Endothelial cell of hepatic sinusoid (primary cell): Measurements from ENCODE around the gene MTMR3.
"Not testable (repeated sequence)": the region's sequence is repeated elsewhere in the genome, so short reads cannot be mapped to it uniquely, and the experiment has no call there.

Source experiments
- in situ Hi-C: cut with HindIII; loops from 2 replicates; pipeline ENCODE4 v1.10.0; 2017; ENCODE audit warnings: low sequenced_read_pairs

The MTMR3 gene

GRCh38 chr22:29883045-29883774 is at the start of gene MTMR3:
TSS of gene MTMR3 (plus strand) at chr22:29883174. CDS start at chr22:29971060, 87,886 bp downstream.
- in situ Hi-C loops = no loop called here

- in situ Hi-C loops = no loop called here
Measured at GRCh38 chr22:29833392-29833965, 49.5 kb upstream of the MTMR3 start.

GRCh38 chr22:29834046-29834445 is 48.9 kb upstream of the MTMR3 start:
- in situ Hi-C loops = no loop called here

GRCh38 chr22:29836791-29837370 is 46.1 kb upstream of the MTMR3 start:
- in situ Hi-C loops = not testable (repeated sequence)

GRCh38 chr22:29837741-29838598 is 45.0 kb upstream of the MTMR3 start, which contains the start of gene ASCC2:
TSS of gene ASCC2 (minus strand) at chr22:29838274. CDS start at chr22:29832325, 5,949 bp downstream.
- in situ Hi-C loops = no loop called here

- in situ Hi-C loops = no loop called here
Measured at GRCh38 chr22:29838599-29838956, 44.4 kb upstream of the MTMR3 start.

GRCh38 chr22:29839039-29839438 is 43.9 kb upstream of the MTMR3 start:
- in situ Hi-C loops = no loop called here

- in situ Hi-C loops = no loop called here
Measured at GRCh38 chr22:29840498-29840897, 42.5 kb upstream of the MTMR3 start.

- in situ Hi-C loops = no loop called here
Measured at GRCh38 chr22:29842172-29842571, 40.8 kb upstream of the MTMR3 start.

GRCh38 chr22:29842740-29843139 is 40.2 kb upstream of the MTMR3 start:
- in situ Hi-C loops = no loop called here

- in situ Hi-C loops = loop anchor here (5.0 kb wide), 1 partner anchor 71 kb away; no protein-coding TSS in a partner anchor
Measured at GRCh38 chr22:29846290-29846689, 36.7 kb upstream of the MTMR3 start.

- in situ Hi-C loops = loop anchor here (5.0 kb wide), 1 partner anchor 69 kb away; no protein-coding TSS in a partner anchor
Measured at GRCh38 chr22:29848111-29848510, 34.9 kb upstream of the MTMR3 start.

GRCh38 chr22:29854432-29854831 is 28.5 kb upstream of the MTMR3 start:
- in situ Hi-C loops = no loop called here

- in situ Hi-C loops = loop anchor here (5.0 kb wide), 1 partner anchor 43 kb away; no protein-coding TSS in a partner anchor
Measured at GRCh38 chr22:29855611-29856181, 27.3 kb upstream of the MTMR3 start.

GRCh38 chr22:29856496-29856895 is 26.5 kb upstream of the MTMR3 start:
- in situ Hi-C loops = loop anchor here (5.0 kb wide), 1 partner anchor 44 kb away; no protein-coding TSS in a partner anchor

GRCh38 chr22:29859030-29859429 is 23.9 kb upstream of the MTMR3 start:
- in situ Hi-C loops = loop anchor here (5.0 kb wide), 1 partner anchor 47 kb away; no protein-coding TSS in a partner anchor

GRCh38 chr22:29860006-29860766 is 22.8 kb upstream of the MTMR3 start:
- in situ Hi-C loops = no loop called here

- in situ Hi-C loops = no loop called here
Measured at GRCh38 chr22:29861672-29862297, 21.2 kb upstream of the MTMR3 start.

- in situ Hi-C loops = not testable (repeated sequence)
Measured at GRCh38 chr22:29865572-29865971, 17.4 kb upstream of the MTMR3 start.
